RWPE2 (cell line): ENCODE data around the gene ARID3A.

ENCODE experiments used
- ATAC-seq: fragments of 200-7000 bp; cut with Tn5 transposase; 3 replicates; pipeline ENCODE4 v1.9.1; 2021; ENCODE audit warnings: low read depth
- DNase-seq: peaks from one replicate; pipeline ENCODE4 v3.0.0-alpha.2; 2020; ENCODE audit warnings: low spot score
- H3K27ac ChIP-seq: fragments of 450-650 bp; 2 replicates; pipeline ENCODE4 v1.5.1; 2017; ENCODE audit warnings: mild to moderate bottlenecking; ENCODE audit not compliant: poor library complexity, severe bottlenecking
- H3K27me3 ChIP-seq: fragments of 250-450 bp; sonication (Bioruptor Pico); 2 replicates; pipeline ENCODE4 v1.5.1; 2021; ENCODE audit warnings: mild to moderate bottlenecking, moderate library complexity; ENCODE audit not compliant: insufficient read depth, poor library complexity, severe bottlenecking
- H3K36me3 ChIP-seq: fragments of 250-450 bp; sonication (Bioruptor Pico); 2 replicates; pipeline ENCODE4 v1.5.1; 2020; ENCODE audit warnings: low read depth, mild to moderate bottlenecking, moderate library complexity
- H3K4me1 ChIP-seq: fragments of 250-450 bp; sonication (Bioruptor Pico); 2 replicates; pipeline ENCODE4 v1.5.1; 2021; ENCODE audit warnings: mild to moderate bottlenecking, moderate library complexity; ENCODE audit not compliant: insufficient read depth, poor library complexity, severe bottlenecking
- H3K4me3 ChIP-seq: fragments of 250-450 bp; sonication (Bioruptor Pico); 2 replicates; pipeline ENCODE4 v1.5.1; 2021; ENCODE audit warnings: mild to moderate bottlenecking, moderate library complexity; ENCODE audit not compliant: severe bottlenecking
- H3K9me3 ChIP-seq: fragments of 250-450 bp; sonication (Bioruptor Pico); 2 replicates; pipeline ENCODE4 v1.5.1; 2021; ENCODE audit warnings: mild to moderate bottlenecking, moderate library complexity; ENCODE audit not compliant: severe bottlenecking
- TF ChIP-seq, protein P1 (sequence below): fragments of 450-650 bp; IDR thresholded peaks from one replicate; pipeline ENCODE4 v1.5.1; 2017; ENCODE audit warnings: mild to moderate bottlenecking, moderate library complexity; ENCODE audit not compliant: poor library complexity, severe bottlenecking

ARID3A gene

DNA sequence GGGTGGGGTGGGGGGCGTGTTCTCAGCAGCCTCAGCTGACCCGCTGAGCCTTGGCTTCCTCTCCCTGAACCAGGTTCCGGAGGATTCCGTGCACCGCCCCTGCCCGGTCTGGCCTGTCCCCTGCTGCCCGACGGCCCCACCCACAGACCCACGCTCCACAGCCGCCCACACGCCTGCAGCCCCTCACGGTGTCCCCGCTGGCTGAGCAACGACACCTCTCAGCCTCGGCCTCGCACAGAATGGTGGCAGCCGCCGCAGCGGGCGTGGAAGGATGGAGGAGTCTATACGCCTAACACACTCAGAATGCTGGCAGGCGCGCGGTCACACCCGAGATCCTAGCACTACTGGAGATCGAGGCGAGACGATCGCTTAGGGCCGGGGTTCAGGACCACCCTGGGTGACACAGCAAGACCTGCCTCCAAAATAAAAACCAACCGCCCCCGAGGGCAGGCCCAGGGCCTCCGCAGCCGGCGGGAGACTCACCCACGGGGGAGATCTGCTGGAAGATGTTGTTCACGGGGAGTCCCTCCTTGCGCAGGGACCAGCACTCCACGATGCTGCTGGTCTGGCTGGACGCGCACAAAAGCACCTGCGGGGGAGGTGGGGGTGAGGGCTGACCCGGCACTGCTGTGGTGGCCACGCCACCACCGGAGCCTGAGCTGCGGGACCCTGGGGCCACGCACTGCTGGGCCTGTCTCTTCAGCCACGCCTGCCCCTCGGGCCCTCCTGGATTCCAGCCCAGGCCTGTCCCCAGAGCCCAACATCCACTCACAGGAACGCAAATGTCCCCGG lies 41.2 kb upstream of the ARID3A start:
- Histone ChIP-seq H3K4me1 (no peaks in the 10 kb centered on the region), H3K27ac (no peak overlapping the region), H3K4me3 (no peak overlapping the region), H3K36me3 (peaks cover 39% of the 10 kb centered on the region), H3K27me3 (no peaks in the 10 kb centered on the region), H3K9me3 (no peaks in the 10 kb centered on the region)
- DNase-seq, result no peak
- no peak for ATAC-seq
- TF ChIP-seq, protein P1, sequence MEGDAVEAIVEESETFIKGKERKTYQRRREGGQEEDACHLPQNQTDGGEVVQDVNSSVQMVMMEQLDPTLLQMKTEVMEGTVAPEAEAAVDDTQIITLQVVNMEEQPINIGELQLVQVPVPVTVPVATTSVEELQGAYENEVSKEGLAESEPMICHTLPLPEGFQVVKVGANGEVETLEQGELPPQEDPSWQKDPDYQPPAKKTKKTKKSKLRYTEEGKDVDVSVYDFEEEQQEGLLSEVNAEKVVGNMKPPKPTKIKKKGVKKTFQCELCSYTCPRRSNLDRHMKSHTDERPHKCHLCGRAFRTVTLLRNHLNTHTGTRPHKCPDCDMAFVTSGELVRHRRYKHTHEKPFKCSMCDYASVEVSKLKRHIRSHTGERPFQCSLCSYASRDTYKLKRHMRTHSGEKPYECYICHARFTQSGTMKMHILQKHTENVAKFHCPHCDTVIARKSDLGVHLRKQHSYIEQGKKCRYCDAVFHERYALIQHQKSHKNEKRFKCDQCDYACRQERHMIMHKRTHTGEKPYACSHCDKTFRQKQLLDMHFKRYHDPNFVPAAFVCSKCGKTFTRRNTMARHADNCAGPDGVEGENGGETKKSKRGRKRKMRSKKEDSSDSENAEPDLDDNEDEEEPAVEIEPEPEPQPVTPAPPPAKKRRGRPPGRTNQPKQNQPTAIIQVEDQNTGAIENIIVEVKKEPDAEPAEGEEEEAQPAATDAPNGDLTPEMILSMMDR, result no peak

DNA sequence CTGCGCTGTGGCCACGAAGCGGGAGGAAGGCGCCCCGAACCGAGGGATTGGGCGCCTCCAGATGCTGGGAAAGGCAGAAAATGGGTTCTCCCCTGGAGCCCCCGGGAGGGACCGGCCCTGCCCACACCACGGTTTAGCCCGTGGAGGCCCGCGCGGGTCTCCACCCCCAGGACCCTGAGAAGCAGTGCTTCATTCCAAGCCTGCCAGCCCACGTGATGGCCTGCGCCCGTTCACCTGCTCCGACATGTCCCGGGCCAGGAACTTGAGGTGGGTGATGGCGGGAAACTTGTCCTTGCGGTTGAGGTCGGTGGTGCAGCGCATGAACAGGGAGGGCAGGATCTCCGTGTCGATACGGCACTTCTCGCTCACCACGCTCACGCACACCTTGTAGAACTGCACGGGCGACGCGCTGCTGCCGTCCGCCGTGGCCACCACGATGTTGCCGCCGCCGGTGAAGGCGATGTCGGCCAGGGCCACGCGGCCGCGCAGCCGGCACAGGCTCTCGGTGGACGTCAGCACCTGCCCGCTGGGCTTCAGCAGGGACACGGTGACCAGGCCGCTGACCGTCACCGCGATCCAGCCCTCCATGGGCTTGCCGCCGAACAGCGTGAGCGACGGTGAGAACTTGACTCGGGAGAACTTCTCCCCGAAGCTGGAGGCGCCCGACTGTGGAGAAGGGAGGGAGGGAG lies 40.2 kb upstream of the ARID3A start:
- H3K36me3 ChIP-seq, result peaks cover 46% of the 10 kb centered on the region
- no peaks in the 10 kb centered on the region for H3K27me3 ChIP-seq
- no peaks in the 10 kb centered on the region for H3K4me1 ChIP-seq
- no peak overlapping the region for H3K27ac ChIP-seq
- TF ChIP-seq, protein P1, result no peak
- ATAC-seq (no peak), DNase-seq (no peak)
- H3K9me3 ChIP-seq, result no peaks in the 10 kb centered on the region
- H3K4me3 ChIP-seq, result no peak overlapping the region

DNA sequence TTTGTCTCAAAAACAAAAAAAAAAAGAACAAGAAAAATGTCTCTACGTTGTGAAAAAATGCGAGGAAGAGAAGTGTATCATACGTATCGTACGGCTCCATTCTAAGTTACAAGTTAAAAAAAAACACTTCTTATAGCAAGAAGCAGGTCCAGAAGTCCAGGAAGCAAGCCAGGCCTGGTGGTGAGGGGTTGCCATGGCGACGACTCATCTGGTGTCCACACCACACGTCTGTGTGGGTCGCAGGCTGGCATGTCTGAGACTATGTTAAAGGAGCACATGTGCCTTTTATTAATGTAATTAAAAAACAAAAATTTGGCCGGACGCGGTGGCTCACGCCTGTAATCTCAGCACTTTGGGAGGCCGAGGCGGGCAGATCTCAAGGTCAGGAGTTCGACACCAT lies 38.8 kb upstream of the ARID3A start:
- H3K4me1 ChIP-seq, result no peaks in the 10 kb centered on the region
- H3K27ac ChIP-seq, result no peak overlapping the region
- H3K27me3 ChIP-seq, result no peaks in the 10 kb centered on the region
- ATAC-seq, result no peak
- TF ChIP-seq, protein P1, result no peak
- no peak for DNase-seq
- H3K36me3 ChIP-seq, result peaks cover 37% of the 10 kb centered on the region
- no peak overlapping the region for H3K4me3 ChIP-seq
- H3K9me3 ChIP-seq, result no peaks in the 10 kb centered on the region

DNA sequence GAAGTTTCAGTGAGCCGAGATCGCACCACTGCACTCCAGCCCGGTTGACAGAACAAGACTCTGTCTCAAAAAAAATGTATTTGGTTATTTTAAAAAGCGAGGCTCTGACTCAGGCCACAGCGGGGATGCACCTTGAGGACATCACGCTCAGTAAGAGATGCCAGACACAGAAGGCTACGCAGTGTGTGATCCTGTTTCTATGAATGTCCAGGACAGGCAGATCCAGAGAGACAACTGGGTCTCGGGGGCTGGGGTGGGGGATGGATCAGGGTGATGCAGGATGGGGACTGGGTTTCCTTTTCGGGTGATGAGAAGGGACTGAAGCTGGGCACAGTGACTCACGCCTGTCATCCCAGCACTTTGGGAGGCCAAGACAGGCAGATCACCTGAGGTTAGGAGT lies 38.2 kb upstream of the ARID3A start:
- peaks cover 32% of the 10 kb centered on the region for H3K36me3 ChIP-seq

More for the DNA sequence above, 38.2 kb upstream of the ARID3A start:
- Histone ChIP-seq H3K9me3 (no peaks in the 10 kb centered on the region), H3K4me1 (no peaks in the 10 kb centered on the region), H3K27ac (no peak overlapping the region), H3K27me3 (no peaks in the 10 kb centered on the region), H3K4me3 (no peak overlapping the region)
- no peak for DNase-seq
- ATAC-seq, result no peak
- TF ChIP-seq, protein P1, result no peak
